ENCODE measurements around the gene SNTA1.
"Not testable (repeated sequence)": the region's sequence is repeated elsewhere in the genome, so short reads cannot be mapped to it uniquely, and the experiment has no call there.

Gene SNTA1

GRCh38 chr20:33464759-33465158 is 21.2 kb upstream of the SNTA1 start:
- H3K27ac ChIP-seq (ENCODE audit: low read depth, low read length); H4K12ac ChIP-seq (ENCODE audit: low read depth, low read length); H3K23ac ChIP-seq (ENCODE audit: low read length); H2AFZ ChIP-seq (ENCODE audit: insufficient read depth, low read length, poor library complexity); H3K4me2 ChIP-seq (ENCODE audit: low read length); H4K8ac ChIP-seq (ENCODE audit: low read depth, low read length); H3K4me3 ChIP-seq (ENCODE audit: low read depth, low read length); H3K4me1 ChIP-seq (ENCODE audit: control insufficient read depth in 1 of 2, insufficient read depth in 2 of 2, low read length in 2 of 2); H3K14ac ChIP-seq (ENCODE audit: low read length); H2BK12ac ChIP-seq (ENCODE audit: low read length); H3K27me3 ChIP-seq (ENCODE audit: insufficient read depth, low read length); H3K4ac ChIP-seq (ENCODE audit: low read depth, low read length); H4K91ac ChIP-seq (ENCODE audit: low read depth, low read length); H2BK5ac ChIP-seq (ENCODE audit: low read depth, low read length, poor library complexity); H2BK120ac ChIP-seq (ENCODE audit: insufficient read depth, low read length, poor library complexity); H3K79me1 ChIP-seq (ENCODE audit: low read length); H3K9ac ChIP-seq (ENCODE audit: low read length); H3K79me2 ChIP-seq (ENCODE audit: control insufficient read depth, insufficient read depth, low read length, poor library complexity); H3K36me3 ChIP-seq (ENCODE audit: control insufficient read depth in 1 of 2, insufficient read depth in 2 of 2, low read length in 2 of 2); H2AK5ac ChIP-seq (ENCODE audit: low read length); H3K9me3 ChIP-seq (ENCODE audit: insufficient read depth, low read depth, low read length); DNase-seq; H3K18ac ChIP-seq (ENCODE audit: low read length): not testable (repeated sequence)
- WGBS (ENCODE audit: extremely low coverage, insufficient coverage, insufficient read length) = no CpG with 5 or more reads among the region's 8 CpGs

GRCh38 chr20:33463332-33464101 is 20.0 kb upstream of the SNTA1 start:
- H3K14ac ChIP-seq (ENCODE audit: low read length) = no peak overlapping the region
- H3K27me3 ChIP-seq (ENCODE audit: insufficient read depth, low read length) = no peaks in the 10 kb centered on the region
- no peaks in the 10 kb centered on the region for H3K79me1 ChIP-seq (ENCODE audit: low read length)
- no peak overlapping the region for H3K9ac ChIP-seq (ENCODE audit: low read length)
- no peak overlapping the region for H3K27ac ChIP-seq (ENCODE audit: low read depth, low read length)
- H2AFZ ChIP-seq (ENCODE audit: insufficient read depth, low read length, poor library complexity) = no peak overlapping the region
- no peaks in the 10 kb centered on the region for H3K36me3 ChIP-seq (ENCODE audit: control insufficient read depth in 1 of 2, insufficient read depth in 2 of 2, low read length in 2 of 2)
- no peak for DNase-seq
- H3K9me3 ChIP-seq (ENCODE audit: insufficient read depth, low read depth, low read length) = no peaks in the 10 kb centered on the region
- H3K4me3 ChIP-seq (ENCODE audit: low read depth, low read length) = no peak overlapping the region
- no peak overlapping the region for H2AK5ac ChIP-seq (ENCODE audit: low read length)
- H3K4me1 ChIP-seq (ENCODE audit: control insufficient read depth in 1 of 2, insufficient read depth in 2 of 2, low read length in 2 of 2) = no peaks in the 10 kb centered on the region
- no peak overlapping the region for H4K91ac ChIP-seq (ENCODE audit: low read depth, low read length)
- H3K79me2 ChIP-seq (ENCODE audit: control insufficient read depth, insufficient read depth, low read length, poor library complexity) = no peaks in the 10 kb centered on the region
- H3K4me2 ChIP-seq (ENCODE audit: low read length) = no peak overlapping the region
- no peak overlapping the region for H3K23ac ChIP-seq (ENCODE audit: low read length)
- no peak overlapping the region for H4K8ac ChIP-seq (ENCODE audit: low read depth, low read length)
- no peak overlapping the region for H3K4ac ChIP-seq (ENCODE audit: low read depth, low read length)
- H2BK12ac ChIP-seq (ENCODE audit: low read length) = no peak overlapping the region
- no peak overlapping the region for H3K18ac ChIP-seq (ENCODE audit: low read length)
- H4K12ac ChIP-seq (ENCODE audit: low read depth, low read length) = no peak overlapping the region
- H2BK5ac ChIP-seq (ENCODE audit: low read depth, low read length, poor library complexity) = no peak overlapping the region
- no CpG with 5 or more reads among the region's 7 CpGs for WGBS (ENCODE audit: extremely low coverage, insufficient coverage, insufficient read length)
- no peak overlapping the region for H2BK120ac ChIP-seq (ENCODE audit: insufficient read depth, low read length, poor library complexity)

- no CpG with 5 or more reads among the region's 5 CpGs for WGBS (ENCODE audit: extremely low coverage, insufficient coverage, insufficient read length)
- H3K9me3 ChIP-seq (ENCODE audit: insufficient read depth, low read depth, low read length) = no peaks in the 10 kb centered on the region
Measured at GRCh38 chr20:33460711-33461110, 17.1 kb upstream of the SNTA1 start.

GRCh38 chr20:33459599-33459998 is 16.0 kb upstream of the SNTA1 start:
- Histone ChIP-seq H2BK5ac (ENCODE audit: low read depth, low read length, poor library complexity) (no peak overlapping the region), H3K79me1 (ENCODE audit: low read length) (no peaks in the 10 kb centered on the region), H3K27ac (ENCODE audit: low read depth, low read length) (no peak overlapping the region), H3K23ac (ENCODE audit: low read length) (no peak overlapping the region), H3K27me3 (ENCODE audit: insufficient read depth, low read length) (no peaks in the 10 kb centered on the region), H2AFZ (ENCODE audit: insufficient read depth, low read length, poor library complexity) (no peak overlapping the region), H4K12ac (ENCODE audit: low read depth, low read length) (no peak overlapping the region), H2BK12ac (ENCODE audit: low read length) (no peak overlapping the region), H3K79me2 (ENCODE audit: control insufficient read depth, insufficient read depth, low read length, poor library complexity) (no peaks in the 10 kb centered on the region), H3K4me1 (ENCODE audit: control insufficient read depth in 1 of 2, insufficient read depth in 2 of 2, low read length in 2 of 2) (no peaks in the 10 kb centered on the region), H3K18ac (ENCODE audit: low read length) (no peak overlapping the region), H2BK120ac (ENCODE audit: insufficient read depth, low read length, poor library complexity) (no peak overlapping the region), H3K9ac (ENCODE audit: low read length) (no peak overlapping the region), H3K4ac (ENCODE audit: low read depth, low read length) (no peak overlapping the region), H2AK5ac (ENCODE audit: low read length) (no peak overlapping the region), H3K14ac (ENCODE audit: low read length) (no peak overlapping the region), H3K9me3 (ENCODE audit: insufficient read depth, low read depth, low read length) (no peaks in the 10 kb centered on the region), H4K8ac (ENCODE audit: low read depth, low read length) (no peak overlapping the region), H4K91ac (ENCODE audit: low read depth, low read length) (no peak overlapping the region), H3K36me3 (ENCODE audit: control insufficient read depth in 1 of 2, insufficient read depth in 2 of 2, low read length in 2 of 2) (no peaks in the 10 kb centered on the region), H3K4me3 (ENCODE audit: low read depth, low read length) (no peak overlapping the region), H3K4me2 (ENCODE audit: low read length) (no peak overlapping the region)
- no CpG with 5 or more reads among the region's 7 CpGs for WGBS (ENCODE audit: extremely low coverage, insufficient coverage, insufficient read length)
- DNase-seq = no peak

More at GRCh38 chr20:33460711-33461110, 17.1 kb upstream of the SNTA1 start:
- Histone ChIP-seq H3K27ac (ENCODE audit: low read depth, low read length) (no peak overlapping the region), H3K4me1 (ENCODE audit: control insufficient read depth in 1 of 2, insufficient read depth in 2 of 2, low read length in 2 of 2) (no peaks in the 10 kb centered on the region), H2BK5ac (ENCODE audit: low read depth, low read length, poor library complexity) (no peak overlapping the region), H2BK12ac (ENCODE audit: low read length) (no peak overlapping the region), H2AK5ac (ENCODE audit: low read length) (no peak overlapping the region), H3K4ac (ENCODE audit: low read depth, low read length) (no peak overlapping the region), H3K23ac (ENCODE audit: low read length) (no peak overlapping the region), H4K91ac (ENCODE audit: low read depth, low read length) (no peak overlapping the region), H3K79me2 (ENCODE audit: control insufficient read depth, insufficient read depth, low read length, poor library complexity) (no peaks in the 10 kb centered on the region), H4K12ac (ENCODE audit: low read depth, low read length) (no peak overlapping the region), H2AFZ (ENCODE audit: insufficient read depth, low read length, poor library complexity) (no peak overlapping the region), H3K27me3 (ENCODE audit: insufficient read depth, low read length) (no peaks in the 10 kb centered on the region), H3K4me3 (ENCODE audit: low read depth, low read length) (no peak overlapping the region), H3K79me1 (ENCODE audit: low read length) (no peaks in the 10 kb centered on the region), H3K9ac (ENCODE audit: low read length) (no peak overlapping the region), H3K36me3 (ENCODE audit: control insufficient read depth in 1 of 2, insufficient read depth in 2 of 2, low read length in 2 of 2) (no peaks in the 10 kb centered on the region), H2BK120ac (ENCODE audit: insufficient read depth, low read length, poor library complexity) (no peak overlapping the region), H3K18ac (ENCODE audit: low read length) (no peak overlapping the region), H3K14ac (ENCODE audit: low read length) (no peak overlapping the region), H4K8ac (ENCODE audit: low read depth, low read length) (no peak overlapping the region), H3K4me2 (ENCODE audit: low read length) (no peak overlapping the region)
- DNase-seq = no peak

Data from trophoblast cell (in vitro differentiated cells and primary cell).